BLaER1 treated with 17β-estradiol and CSF1 and Interleukin-3, amounts not matched to agents 10 nM and 100 nM (cell line): ENCODE data around the gene TTC22.

ENCODE experiments used
- H3K27ac ChIP-seq, 11 experiments: shearing (Covaris generic); formaldehyde crosslinking; 2 replicates each; pipeline ENCODE4 v1.8.1; 2022
- H3K27me3 ChIP-seq, 11 experiments: shearing (Covaris generic); formaldehyde crosslinking; 2 replicates each; pipeline ENCODE4 v1.8.1; 2022
- H3K36me3 ChIP-seq, 11 experiments: shearing (Covaris generic); formaldehyde crosslinking; 2 replicates each; pipeline ENCODE4 v1.8.1; 2022
- H3K4me1 ChIP-seq, 10 experiments: shearing (Covaris generic); formaldehyde crosslinking; 2 replicates each; pipeline ENCODE4 v1.8.1; 2022
- H3K4me2 ChIP-seq, 11 experiments: shearing (Covaris generic); formaldehyde crosslinking; 2 replicates each; pipeline ENCODE4 v1.8.1; 2022
- H3K4me3 ChIP-seq, 10 experiments: shearing (Covaris generic); formaldehyde crosslinking; 2 replicates each; pipeline ENCODE4 v1.8.1; 2022
- H3K9ac ChIP-seq, 11 experiments: shearing (Covaris generic); formaldehyde crosslinking; 2 replicates each; pipeline ENCODE4 v1.8.1; 2022
- H3K9me3 ChIP-seq, 11 experiments: shearing (Covaris generic); formaldehyde crosslinking; replicated peaks in 1 of 11; 2 replicates each; pipeline ENCODE4 v1.8.1; 2022
- H4K20me1 ChIP-seq, 11 experiments: shearing (Covaris generic); formaldehyde crosslinking; 2 replicates each; pipeline ENCODE4 v1.8.1; 2022
- Cebpa-rat ChIP-seq, 11 experiments: shearing (Covaris generic); IDR thresholded peaks; 2 replicates each; pipeline ENCODE4 v1.8.1; 2022

TTC22 gene

DNA sequence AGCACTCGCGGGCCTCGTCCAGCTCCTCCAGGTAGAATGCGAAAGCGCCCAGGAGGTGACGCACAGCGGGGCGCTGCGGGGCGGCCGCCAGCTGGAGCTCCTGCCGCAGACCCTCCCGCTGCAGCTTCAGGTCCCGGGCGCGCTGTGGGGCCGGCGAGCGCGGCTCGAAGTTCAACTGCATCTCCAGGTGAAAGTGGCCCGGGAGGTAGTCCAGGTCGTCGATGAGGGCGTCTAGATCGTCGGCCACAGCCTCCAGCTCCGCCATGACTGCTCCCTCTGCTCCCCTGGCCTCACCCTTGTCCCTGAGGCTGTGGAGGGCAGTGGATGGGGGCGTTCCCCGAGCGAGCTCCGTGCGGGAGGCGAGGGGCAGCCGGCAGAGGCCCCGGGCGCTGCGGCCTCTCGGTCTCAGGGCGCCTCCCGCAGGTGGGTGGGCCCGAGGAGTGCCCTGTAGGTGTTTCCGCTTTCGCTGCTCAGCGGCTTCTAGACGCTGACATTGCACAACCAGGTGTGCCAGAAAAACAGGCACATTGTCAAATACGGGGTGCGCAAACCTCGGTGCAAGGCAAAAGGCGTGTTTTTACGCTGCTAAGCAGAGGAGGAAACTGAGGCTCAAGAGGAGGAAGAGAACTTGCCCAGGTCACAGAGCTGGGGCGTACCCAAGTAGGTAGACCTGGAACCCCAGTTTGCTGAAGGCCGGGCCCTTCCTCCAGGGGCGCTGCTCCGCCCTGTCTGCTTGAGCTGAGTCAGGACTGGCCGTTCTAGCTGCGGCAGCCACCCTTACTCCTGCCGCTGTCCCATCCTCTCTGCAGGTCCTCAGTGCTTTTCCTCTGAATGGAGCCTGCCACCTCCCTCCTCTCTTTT, at the start of gene TTC22:
Gene TTC22 (minus strand): TSS at position 425 of the 861 bp plus-strand sequence. CDS start 160 bp downstream, at position 265.
- H3K27me3 ChIP-seq = no peaks in the 10 kb centered on the region; a peak in 1 of 22 replicates
- H3K36me3 ChIP-seq = no peaks in the 10 kb centered on the region
- no peak within 1 kb of the TSS for H3K27ac ChIP-seq
- no peak within 1 kb of the TSS for H3K9ac ChIP-seq
- TF ChIP-seq Cebpa-rat (IDR thresholded peaks at IDR 0.05) = no peak
- no peak within 1 kb of the TSS for H3K4me3 ChIP-seq
- H3K9me3 ChIP-seq = no peaks in the 10 kb centered on the region
- no peak within 1 kb of the TSS for H3K4me2 ChIP-seq
- peaks cover 0 to 30% (median 0%) of the 10 kb centered on the region in 10 experiments; a peak in 9 of 20 replicates for H3K4me1 ChIP-seq
- H4K20me1 ChIP-seq = no peaks in the 10 kb centered on the region

DNA sequence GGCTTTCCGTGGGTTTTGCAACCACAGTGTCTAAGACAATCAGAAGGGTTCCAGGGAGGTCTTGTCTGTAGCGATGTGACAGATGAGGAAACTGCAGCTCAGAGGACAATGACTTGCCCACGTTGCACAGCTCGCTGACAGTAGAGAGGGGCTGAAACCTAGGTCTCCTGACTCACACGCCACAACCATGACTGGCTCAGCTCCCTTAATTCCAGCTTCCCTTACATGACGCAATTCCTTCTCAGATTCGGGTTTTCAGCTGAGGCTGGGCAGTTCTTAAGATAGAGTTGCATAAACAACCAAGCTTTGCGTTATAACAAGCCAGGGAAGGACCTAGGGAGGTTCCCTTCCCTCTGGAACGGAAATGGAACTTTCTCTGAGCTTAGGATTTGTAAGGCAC, 49.6 kb upstream of the TTC22 start:
- Histone ChIP-seq H3K4me2 (peak overlapping the region in 5 of 11 experiments; percentile 50 to 71 (median 63); a peak in 10 of 22 replicates), H3K27ac (peak overlapping the region in 5 of 11 experiments; percentile 25 to 68 (median 55); a peak in 8 of 22 replicates), H3K9me3 (no peaks in the 10 kb centered on the region), H3K27me3 (no peaks in the 10 kb centered on the region), H3K4me3 (no peak overlapping the region), H4K20me1 (no peaks in the 10 kb centered on the region), H3K9ac (peak overlapping the region in 2 of 11 experiments; percentile 5 to 36; a peak in 2 of 22 replicates), H3K36me3 (no peaks in the 10 kb centered on the region), H3K4me1 (peaks cover 0 to 39% (median 10%) of the 10 kb centered on the region in 10 experiments; a peak in 10 of 20 replicates)
- TF ChIP-seq Cebpa-rat (IDR thresholded peaks at IDR 0.05) = peak in 6 of 11 experiments; percentile 16 to 78 (median 48); a peak in 6 of 22 replicates

DNA sequence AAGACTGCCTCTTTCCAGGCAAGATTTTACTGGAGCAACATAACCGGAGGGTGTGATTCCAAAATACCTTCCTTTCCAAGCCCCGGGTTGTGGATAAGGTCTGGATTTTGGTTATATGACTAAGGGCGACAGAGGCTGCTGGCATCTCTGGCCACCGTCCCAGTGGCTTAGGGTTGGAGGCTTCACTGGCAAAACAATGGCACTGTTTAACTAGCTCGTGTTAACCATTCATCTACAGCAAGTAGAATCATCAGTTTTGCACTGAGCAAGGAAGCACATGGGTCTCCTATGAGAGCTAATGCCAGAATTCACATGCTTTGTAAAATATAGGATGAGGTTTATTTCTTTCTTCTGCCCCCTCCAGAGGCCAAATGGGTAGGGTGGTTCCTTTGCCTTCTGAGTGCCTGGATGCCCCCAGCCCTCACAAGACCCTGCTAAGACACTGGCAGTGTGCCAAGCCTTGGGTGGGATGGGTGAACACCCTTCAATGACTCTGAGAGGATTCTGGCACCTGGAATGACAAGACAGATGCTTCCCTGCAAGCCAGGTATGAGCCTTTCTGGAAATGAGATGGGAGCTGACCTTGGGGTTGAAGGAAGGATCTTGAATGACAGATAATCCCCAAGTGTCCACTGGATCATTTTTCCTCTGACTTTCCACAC, 49.1 kb upstream of the TTC22 start:
- Histone ChIP-seq H3K9ac (no peak overlapping the region), H4K20me1 (no peaks in the 10 kb centered on the region), H3K4me2 (peak overlapping the region in 5 of 11 experiments; percentile 6 to 71 (median 63); a peak in 9 of 22 replicates), H3K4me3 (no peak overlapping the region), H3K27ac (peak overlapping the region in 3 of 11 experiments; percentile 29 to 68 (median 56); a peak in 4 of 22 replicates), H3K4me1 (peaks cover 0 to 39% (median 10%) of the 10 kb centered on the region in 10 experiments; a peak in 10 of 20 replicates), H3K36me3 (no peaks in the 10 kb centered on the region), H3K27me3 (no peaks in the 10 kb centered on the region), H3K9me3 (no peaks in the 10 kb centered on the region)
- TF ChIP-seq Cebpa-rat (IDR thresholded peaks at IDR 0.05) = no peak

DNA sequence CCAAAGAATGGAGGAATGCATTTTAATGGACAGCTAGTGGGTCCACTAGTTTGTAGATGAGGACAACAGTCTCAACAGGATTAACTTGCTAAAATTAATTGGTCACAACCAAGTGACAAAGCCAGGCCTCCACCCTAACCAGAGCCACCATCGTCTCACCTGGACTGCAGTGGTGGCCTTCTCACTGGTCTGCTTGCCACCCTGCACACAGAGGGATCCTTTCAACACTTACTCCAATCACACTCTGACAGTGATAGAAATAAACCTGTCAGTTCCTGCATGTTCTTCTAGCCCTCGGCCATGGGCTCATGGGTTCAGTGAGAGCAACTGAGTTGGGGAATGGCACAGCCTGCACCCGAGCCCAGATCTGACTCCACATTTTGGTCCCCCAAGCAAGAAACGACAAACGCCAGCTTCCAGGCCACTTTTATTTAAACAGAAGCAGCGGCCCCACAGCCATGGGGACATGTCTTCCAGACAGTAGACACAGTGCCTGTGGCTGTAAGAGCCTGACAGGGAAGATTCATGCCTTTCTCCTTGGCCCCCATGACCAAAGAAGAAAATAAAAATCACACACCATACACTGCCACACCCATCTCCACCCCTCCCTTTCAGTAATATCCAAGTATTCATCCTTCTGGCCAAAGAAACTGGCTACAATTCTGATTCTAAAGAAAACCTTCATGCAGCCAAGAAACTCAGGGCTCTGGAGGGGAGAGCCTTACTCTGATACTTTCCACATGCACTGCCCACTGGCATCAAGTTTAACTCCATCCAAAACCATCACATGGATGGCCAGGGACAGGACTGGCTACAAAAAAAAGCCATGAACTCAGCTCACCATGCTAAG, 48.3 kb upstream of the TTC22 start:
- H3K27ac ChIP-seq = peak overlapping the region in 1 of 11 experiments; percentile 68; a peak in 1 of 22 replicates
- no peaks in the 10 kb centered on the region for H3K36me3 ChIP-seq
- TF ChIP-seq Cebpa-rat (IDR thresholded peaks at IDR 0.05) = no peak
- no peak overlapping the region for H3K4me3 ChIP-seq
- no peaks in the 10 kb centered on the region for H3K9me3 ChIP-seq
- peak overlapping the region in 3 of 11 experiments; percentile 6 to 71 (median 65); a peak in 3 of 22 replicates for H3K4me2 ChIP-seq
- no peak overlapping the region for H3K9ac ChIP-seq
- peaks cover 0 to 39% (median 10%) of the 10 kb centered on the region in 10 experiments; a peak in 10 of 20 replicates for H3K4me1 ChIP-seq
- no peaks in the 10 kb centered on the region for H3K27me3 ChIP-seq
- no peaks in the 10 kb centered on the region for H4K20me1 ChIP-seq

DNA sequence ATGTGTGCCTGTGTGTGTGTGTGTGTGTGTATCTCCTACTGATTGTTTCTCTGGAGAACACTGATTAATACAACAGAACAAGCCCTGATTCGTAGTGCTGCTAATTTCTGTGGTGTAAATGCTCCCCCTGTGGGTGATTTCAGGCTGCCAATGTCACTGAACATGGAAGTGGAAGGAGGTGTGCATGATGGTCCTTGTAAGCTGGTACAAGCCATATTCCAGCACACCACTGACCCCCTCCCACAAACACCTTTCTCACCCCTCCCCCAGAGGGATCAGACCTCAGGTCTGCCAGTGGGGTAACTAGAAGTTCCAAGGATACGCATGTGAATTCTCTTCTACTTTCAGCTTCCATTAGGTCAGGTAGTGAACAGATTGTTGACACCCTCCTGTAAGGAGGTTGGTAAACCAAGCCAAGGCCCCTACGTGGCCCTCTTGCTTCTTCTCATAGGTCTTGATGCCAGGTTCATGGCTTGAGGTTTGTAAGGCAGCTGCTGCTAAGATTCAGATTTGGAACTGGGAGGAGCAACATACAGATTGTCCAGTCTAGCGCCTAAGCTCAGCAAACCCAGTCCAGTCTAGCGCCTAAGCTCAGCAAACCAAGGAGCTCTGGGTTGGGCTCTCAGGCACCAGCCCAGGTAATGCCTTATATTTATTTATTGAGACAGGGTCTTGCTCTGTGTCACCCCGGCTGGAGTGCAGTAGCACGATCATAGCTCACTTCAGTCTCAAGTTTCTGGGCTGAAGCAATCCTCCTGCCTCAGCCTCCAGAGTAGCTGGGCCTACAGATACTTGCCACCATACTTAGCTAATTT, 47.2 kb upstream of the TTC22 start:
- Histone ChIP-seq H3K9me3 (peaks cover 0 to 5% (median 0%) of the 10 kb centered on the region in 11 experiments; a peak in 3 of 22 replicates), H3K27ac (no peak overlapping the region), H3K4me2 (no peak overlapping the region), H3K9ac (no peak overlapping the region), H3K4me1 (peaks cover 0 to 39% (median 10%) of the 10 kb centered on the region in 10 experiments; a peak in 10 of 20 replicates), H3K36me3 (no peaks in the 10 kb centered on the region), H4K20me1 (no peaks in the 10 kb centered on the region), H3K27me3 (no peaks in the 10 kb centered on the region), H3K4me3 (no peak overlapping the region)
- no peak for TF ChIP-seq Cebpa-rat (IDR thresholded peaks at IDR 0.05)

DNA sequence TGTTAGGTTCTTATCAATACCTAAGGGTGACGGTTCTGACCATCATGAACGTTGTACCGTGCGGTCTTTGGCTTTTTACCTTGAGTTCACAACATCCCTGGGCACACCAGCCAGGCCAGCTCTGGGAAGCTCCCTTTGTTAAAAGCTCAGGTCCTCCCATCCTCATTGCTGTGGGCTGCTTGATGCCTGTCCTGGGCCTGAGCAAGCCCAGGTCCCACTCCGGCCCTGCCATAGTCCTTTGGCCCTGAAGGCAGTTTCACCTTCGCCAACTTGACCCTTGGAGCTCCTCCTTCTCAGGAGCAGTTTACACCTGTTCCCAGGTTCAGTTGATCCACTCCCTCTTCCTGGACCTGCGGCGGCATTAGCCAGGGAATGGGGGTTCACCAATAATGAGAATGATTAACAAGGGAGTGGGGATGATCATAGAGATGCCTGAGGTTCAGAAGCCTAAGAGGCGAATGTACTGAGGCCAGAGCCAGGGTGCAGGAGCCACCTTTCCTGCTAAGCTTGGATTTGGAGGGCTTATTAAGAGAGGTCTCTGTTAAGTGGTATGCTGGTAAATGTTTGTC, 45.7 kb upstream of the TTC22 start:
- no peak for TF ChIP-seq Cebpa-rat (IDR thresholded peaks at IDR 0.05)
- no peak overlapping the region for H3K4me2 ChIP-seq
- no peaks in the 10 kb centered on the region for H4K20me1 ChIP-seq
- H3K27ac ChIP-seq = no peak overlapping the region
- H3K4me1 ChIP-seq = peaks cover 0 to 32% (median 10%) of the 10 kb centered on the region in 10 experiments; a peak in 10 of 20 replicates
- H3K9me3 ChIP-seq = peaks cover 0 to 10% (median 0%) of the 10 kb centered on the region in 11 experiments; a peak in 3 of 22 replicates
- no peaks in the 10 kb centered on the region for H3K36me3 ChIP-seq
- no peak overlapping the region for H3K4me3 ChIP-seq
- no peaks in the 10 kb centered on the region for H3K27me3 ChIP-seq
- H3K9ac ChIP-seq = no peak overlapping the region

DNA sequence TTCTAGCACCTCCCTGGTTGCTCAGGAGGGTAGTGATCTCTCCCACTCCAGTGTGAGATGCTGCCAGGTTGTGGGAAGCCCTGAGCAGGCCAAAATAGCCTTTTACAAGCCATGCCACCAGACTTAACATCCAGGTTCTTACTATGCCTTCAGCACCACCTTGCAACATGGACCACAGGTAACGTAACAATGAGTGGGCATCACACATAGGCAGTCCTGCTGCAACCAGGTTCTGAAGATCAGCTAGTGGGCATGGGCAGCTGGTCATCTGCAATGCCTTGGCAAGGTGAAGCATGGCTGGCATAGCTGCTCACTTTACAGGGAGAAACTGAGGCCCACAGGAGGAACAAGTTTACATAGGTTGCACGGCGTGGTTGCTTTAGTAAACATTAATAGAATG, 45.2 kb upstream of the TTC22 start:
- H3K9me3 ChIP-seq = peaks cover 0 to 10% (median 0%) of the 10 kb centered on the region in 11 experiments; a peak in 3 of 22 replicates
- no peak overlapping the region for H3K27ac ChIP-seq
- peaks cover 0 to 29% (median 8%) of the 10 kb centered on the region in 10 experiments; a peak in 10 of 20 replicates for H3K4me1 ChIP-seq
- no peaks in the 10 kb centered on the region for H3K36me3 ChIP-seq
- no peaks in the 10 kb centered on the region for H4K20me1 ChIP-seq
- H3K4me3 ChIP-seq = no peak overlapping the region
- no peak overlapping the region for H3K9ac ChIP-seq
- no peak overlapping the region for H3K4me2 ChIP-seq
- H3K27me3 ChIP-seq = no peaks in the 10 kb centered on the region
- no peak for TF ChIP-seq Cebpa-rat (IDR thresholded peaks at IDR 0.05)
